ENCODE data around the gene RALGDS.
A peak's percentile ranks its signal among the peaks of the same experiment; 100 is the strongest.
"Not testable (repeated sequence)": the region's sequence is repeated elsewhere in the genome, so short reads cannot be mapped to it uniquely, and the experiment has no call there.

RALGDS gene

DNA sequence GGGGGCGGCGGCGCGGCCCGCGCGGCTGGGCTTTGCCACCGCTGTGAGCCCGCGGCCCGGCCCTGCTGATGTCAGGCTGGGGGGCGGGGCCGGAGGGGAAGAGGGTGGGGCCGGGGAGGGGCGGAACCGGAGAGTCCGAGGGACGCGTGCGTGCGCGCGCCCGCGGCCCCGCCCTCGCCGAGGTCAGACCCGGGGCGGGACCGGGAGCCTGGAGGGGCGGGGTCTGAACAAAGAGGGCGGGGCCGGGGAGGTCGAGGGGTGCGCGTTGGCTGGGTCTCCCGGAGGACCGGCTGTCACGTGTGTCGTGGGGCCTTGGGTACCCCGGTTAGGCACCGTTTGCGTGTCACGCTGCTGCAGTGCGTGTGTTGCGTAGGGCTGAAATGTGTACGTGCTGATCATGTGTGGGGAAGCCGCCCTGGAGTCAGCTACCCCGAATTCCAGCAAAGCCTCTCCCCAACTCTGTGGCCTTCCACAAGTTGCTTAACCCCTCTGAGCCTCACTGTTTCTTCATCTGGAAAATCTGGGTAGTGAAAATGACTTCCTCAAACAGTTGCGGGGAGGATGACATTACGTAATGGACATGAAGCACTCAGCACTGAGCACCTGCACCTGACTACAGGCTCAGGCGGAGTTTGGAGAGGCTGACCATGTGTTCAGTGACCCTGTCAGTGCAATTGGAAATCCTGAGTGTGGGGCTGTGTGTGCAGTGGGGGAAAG lies at the start of gene RALGDS:
RALGDS (minus strand) TSS at position 43 of the 717 bp plus-strand sequence. CDS start 86 bp downstream, outside the sequence.
- in situ Hi-C loops (cut with MboI; ENCODE audit: low pct_unique_long_range_greater_than_20kb, low sequenced_read_pairs): no loop called here
- peak; percentile 88 for DNase-seq

DNA sequence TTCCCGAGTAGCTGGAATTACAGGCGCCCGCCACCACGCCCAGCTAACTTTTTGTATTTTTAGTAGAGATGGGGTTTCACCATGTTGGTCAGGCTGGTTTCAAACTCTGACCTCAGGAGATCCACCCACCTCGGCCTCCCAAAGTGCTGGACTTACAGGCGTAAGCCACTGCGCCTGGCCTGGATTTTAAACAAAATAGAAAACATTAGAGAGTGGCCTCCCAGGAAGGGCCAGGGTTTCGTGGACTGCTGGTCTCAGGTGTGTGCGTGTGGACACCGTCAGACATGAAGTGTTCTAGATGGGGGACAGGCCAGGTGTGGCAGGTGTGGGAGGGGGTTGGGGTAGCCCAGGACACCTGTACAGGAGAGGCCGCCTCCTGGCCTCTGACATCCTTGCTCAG lies 49.7 kb upstream of the RALGDS start:
- in situ Hi-C loops (cut with MboI; ENCODE audit: low pct_unique_long_range_greater_than_20kb, low sequenced_read_pairs): no loop called here

DNA sequence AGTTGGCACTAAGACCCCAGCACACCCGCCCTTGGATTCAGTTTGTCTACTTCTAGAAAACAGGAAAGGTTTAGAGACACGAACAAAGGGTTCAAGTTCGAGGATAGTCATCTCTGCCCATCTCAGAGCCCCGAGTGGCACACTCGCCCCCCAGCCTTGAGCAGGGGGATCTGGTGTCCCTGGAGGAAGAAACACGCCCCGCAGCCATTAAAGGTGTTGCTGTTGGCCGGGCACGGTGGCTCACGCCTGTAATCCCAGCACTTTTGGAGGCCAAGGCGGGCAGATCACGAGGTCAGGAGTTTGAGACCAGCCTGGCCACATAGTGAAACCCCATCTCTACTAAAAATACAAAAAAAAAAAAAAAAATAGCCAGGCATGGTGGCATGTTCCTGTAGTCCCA lies 48.6 kb upstream of the RALGDS start:
- DNase-seq; in situ Hi-C loops (cut with MboI; ENCODE audit: low pct_unique_long_range_greater_than_20kb, low sequenced_read_pairs): not testable (repeated sequence)

More for the DNA sequence above, 49.7 kb upstream of the RALGDS start:
- no peak for DNase-seq

DNA sequence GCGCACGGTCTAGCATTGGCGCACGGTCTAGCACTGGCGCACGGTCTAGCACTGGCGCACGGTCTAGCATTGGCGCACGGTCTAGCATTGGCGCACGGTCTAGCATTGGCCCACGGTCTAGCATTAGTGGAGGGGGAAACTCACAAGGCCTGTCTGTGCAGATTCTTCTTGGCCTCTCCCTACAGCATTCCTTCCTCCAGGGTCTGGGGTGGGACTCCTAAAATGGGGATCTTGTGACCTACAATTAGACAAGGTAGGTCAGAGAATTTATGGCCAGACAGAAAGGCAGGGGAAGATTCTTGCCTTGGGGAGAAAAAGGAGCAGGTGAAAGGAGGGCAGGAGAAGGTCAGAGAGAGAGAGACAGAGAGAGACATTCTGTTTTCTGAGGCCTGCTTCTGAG lies 48.1 kb upstream of the RALGDS start:
- in situ Hi-C loops (cut with MboI; ENCODE audit: low pct_unique_long_range_greater_than_20kb, low sequenced_read_pairs): no loop called here
- no peak for DNase-seq

DNA sequence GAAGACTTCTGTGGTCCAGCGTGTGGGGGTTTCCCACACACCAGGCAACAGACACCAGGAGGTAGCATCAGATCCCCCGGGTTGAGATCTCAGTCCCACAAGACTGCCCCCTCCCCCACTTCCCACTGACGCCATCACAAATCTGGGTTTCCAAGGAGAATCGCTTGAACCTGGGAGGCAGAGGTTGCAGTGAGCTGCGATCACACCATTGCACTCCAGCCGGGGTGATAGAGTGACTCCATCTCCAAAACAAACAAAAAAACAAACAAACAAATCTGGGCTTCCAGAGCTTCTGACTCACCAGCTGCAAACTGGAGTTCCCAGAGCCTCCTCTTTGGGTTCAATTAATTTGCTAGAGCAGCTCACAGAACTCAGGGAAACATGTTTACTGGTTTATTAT lies 47.4 kb upstream of the RALGDS start:
- in situ Hi-C loops (cut with MboI; ENCODE audit: low pct_unique_long_range_greater_than_20kb, low sequenced_read_pairs): no loop called here
- no peak for DNase-seq

DNA sequence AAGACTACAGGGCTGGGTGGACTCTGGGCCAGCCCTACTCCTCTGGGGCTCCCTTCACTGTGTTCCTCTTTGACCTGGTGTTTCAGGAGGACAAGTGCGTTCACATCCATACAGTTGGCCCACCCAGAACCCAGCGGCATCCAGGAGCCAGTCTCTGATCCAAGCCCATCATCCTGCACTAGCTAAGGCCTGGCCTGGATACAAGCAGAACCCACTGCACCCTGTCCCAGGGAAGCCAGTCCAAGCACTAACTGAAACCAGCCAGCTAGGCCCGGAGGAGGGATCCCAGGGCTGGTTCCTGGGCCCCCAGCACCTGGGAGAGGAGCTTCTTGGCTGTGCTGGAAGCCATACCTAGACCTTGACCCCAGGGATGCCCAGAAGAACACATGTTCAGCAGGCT lies 46.7 kb upstream of the RALGDS start:
- in situ Hi-C loops (cut with MboI; ENCODE audit: low pct_unique_long_range_greater_than_20kb, low sequenced_read_pairs): no loop called here
- DNase-seq: no peak

DNA sequence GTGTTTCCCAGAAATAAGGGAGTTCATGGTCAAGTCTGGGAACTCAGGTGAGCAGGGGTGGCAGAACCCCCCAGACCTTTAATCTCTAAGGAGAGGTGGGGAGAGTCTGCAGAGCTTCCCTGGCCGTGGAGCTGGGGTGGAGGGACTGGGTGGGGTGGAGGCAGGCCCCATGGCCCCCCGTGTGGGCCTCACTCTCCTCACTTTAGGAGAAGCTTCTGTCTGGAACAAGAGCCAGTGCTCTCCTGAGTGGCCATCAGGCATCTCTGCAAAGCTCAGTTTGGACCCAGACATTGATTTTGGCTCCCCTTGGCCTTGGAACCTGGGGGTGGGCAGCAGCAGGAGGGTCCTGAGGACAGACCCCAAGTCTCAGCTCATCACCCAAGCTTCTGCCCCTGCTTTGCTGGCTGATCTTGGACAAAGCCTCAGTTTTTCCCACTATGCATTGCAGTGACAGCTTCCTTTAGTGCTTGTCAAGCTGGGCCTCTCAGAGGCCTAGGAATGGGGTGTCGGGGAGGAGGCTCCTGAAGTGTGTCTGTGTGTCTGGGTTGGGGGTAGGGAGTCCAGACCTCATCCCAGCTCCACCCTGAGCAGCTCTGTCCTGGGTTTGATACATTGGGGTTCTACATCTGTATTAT lies 46.2 kb upstream of the RALGDS start:
- in situ Hi-C loops (cut with MboI; ENCODE audit: low pct_unique_long_range_greater_than_20kb, low sequenced_read_pairs): no loop called here
- no peak for DNase-seq

DNA sequence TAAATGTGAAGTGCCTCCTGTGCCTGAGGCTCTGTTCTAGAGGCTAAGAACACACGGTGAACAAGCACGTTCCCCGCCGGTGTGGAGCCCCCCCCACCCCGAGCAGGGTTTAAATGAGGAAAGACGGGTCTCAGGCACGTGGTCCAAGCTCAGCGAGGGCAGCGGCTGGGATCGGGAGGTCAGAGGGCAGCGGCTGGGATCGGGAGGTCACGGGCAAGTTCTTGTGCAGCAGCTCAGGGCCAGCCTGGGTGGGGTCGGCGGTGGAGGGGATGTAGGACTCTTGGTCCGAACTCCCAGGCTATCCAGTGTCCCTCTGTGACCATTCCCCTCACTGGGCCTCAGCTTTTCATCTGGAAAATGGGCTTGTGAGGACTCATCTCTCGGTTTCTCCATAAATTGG lies 45.4 kb upstream of the RALGDS start:
- in situ Hi-C loops (cut with MboI; ENCODE audit: low pct_unique_long_range_greater_than_20kb, low sequenced_read_pairs): no loop called here
- no peak for DNase-seq

DNA sequence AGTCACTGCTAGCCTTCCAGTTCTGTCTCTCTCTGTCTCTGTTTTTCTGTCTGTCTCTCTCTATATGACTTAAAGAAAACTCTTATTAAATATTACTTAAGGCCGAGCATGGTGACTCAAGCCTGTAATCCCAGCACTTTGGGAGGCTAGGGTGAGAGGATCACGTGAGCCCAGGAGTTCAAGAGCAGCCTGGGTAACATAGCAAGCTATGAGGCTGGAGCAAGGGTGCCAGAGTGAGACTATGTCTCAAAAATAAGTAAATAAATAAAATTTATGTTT lies 44.4 kb upstream of the RALGDS start:
- in situ Hi-C loops (cut with MboI; ENCODE audit: low pct_unique_long_range_greater_than_20kb, low sequenced_read_pairs): no loop called here

DNA sequence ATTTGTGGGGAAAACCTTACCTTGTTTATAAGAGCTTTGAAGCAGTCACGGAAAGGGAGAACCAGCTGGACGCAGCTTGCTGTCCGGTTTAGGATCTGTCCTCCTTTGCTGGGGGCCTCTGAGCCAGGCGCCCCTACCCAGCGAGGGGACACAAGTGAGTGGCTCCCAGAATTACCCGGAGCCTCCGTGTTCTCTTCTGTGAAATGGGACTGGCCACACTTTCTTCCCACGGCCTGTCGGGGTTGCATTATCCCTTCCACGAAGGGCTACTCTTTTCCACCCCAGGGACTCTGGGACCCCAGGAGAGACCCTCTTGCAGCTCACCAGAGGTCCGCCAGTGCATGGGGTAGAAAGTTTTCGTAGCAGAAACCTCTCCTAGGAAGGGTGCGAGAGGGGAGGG lies 43.2 kb upstream of the RALGDS start:
- in situ Hi-C loops (cut with MboI; ENCODE audit: low pct_unique_long_range_greater_than_20kb, low sequenced_read_pairs): no loop called here

More for the DNA sequence above, 44.4 kb upstream of the RALGDS start:
- DNase-seq: no peak

DNA sequence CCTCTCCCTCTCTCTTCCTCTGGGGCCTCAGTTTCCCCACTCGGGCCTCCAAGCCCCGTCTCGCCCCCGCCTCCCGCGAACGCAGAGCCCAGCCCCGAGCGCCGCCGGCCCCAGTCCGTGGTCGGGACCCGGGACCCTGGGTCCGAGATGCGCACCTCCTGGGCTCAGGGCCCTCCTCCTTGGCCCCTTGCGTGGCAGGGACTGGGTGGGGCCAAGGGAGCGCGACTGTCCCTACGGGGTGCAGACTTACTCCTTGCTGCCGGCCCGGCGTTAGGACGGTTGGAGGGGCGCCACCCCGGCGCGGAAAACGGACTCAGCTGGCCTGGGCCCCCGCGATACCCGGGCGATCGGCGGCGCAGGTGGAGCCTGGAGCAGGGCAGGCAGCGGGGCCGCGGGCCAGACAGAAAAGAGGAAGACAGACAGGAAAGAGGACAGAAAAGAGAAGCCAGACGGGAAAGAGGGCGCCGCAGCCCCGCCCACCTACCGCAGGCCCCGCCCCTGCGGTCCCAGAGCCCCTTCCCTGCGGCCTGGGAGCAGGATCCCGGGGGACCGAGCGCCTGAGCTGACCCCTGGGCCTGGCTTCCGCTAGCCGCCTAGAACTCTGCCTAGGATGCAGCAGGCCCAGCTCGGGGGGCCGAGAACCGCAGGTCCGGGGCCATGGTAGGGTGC lies 42.6 kb upstream of the RALGDS start, which contains the start of gene GBGT1:
GBGT1 (minus strand) TSS at position 411 of the 669 bp plus-strand sequence. CDS start 1,502 bp downstream, outside the sequence.
- in situ Hi-C loops (cut with MboI; ENCODE audit: low pct_unique_long_range_greater_than_20kb, low sequenced_read_pairs): no loop called here
- peak; percentile 91 for DNase-seq

More for the DNA sequence above, 43.2 kb upstream of the RALGDS start:
- DNase-seq: no peak

DNA sequence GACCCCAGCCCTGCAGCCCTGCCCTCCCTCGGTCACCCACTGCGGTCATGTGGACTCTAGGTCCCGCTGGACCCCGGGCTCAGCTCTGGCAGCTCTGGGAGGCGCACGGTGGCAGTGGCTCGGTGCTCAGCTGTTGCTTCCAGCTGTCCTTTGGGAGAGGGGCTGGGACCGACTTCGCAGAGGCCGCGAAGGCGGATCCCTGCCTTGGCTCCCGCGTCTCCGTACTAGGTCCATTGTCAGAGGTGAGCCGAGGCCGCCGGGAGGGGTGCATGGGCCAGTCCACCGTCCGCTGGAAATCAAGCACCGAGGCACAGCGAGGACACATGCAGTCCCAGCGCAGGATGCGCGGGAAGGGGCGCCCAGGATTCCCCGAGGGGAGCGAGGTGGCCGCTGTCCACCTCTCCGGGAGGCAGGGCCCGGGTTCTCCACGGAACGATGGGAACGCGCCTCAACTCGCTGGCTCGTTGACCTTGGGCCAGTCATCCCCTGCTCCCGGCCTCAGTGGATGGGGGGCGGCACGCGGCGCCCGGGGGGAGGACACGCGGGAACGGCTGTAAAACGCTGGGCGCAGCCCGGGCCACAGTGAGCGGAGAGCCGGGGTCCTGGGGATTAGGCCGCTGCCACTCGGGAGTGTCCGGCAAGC lies 41.9 kb upstream of the RALGDS start:
- in situ Hi-C loops (cut with MboI; ENCODE audit: low pct_unique_long_range_greater_than_20kb, low sequenced_read_pairs): no loop called here
- DNase-seq: no peak

DNA sequence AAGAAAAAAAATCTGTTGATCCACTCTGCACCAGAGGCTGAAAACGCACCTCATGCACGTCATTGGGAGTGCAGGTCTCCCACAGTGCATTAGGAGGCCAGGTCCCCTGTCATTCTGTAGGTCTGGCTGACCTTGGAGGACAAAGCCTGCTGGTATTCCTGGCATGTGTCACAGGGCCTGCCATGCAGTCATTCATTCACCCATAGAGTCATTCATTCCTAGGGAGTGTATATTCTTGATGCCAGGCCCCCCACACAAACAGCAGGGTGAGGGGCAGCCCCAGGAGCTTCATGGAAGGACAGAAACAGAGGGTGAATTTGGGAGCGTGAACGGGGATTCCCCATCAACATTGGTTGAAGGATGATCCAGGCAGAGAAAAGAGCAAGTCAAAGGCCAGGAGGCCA lies 40.5 kb upstream of the RALGDS start:
- no peak for DNase-seq
- in situ Hi-C loops (cut with MboI; ENCODE audit: low pct_unique_long_range_greater_than_20kb, low sequenced_read_pairs): no loop called here

DNA sequence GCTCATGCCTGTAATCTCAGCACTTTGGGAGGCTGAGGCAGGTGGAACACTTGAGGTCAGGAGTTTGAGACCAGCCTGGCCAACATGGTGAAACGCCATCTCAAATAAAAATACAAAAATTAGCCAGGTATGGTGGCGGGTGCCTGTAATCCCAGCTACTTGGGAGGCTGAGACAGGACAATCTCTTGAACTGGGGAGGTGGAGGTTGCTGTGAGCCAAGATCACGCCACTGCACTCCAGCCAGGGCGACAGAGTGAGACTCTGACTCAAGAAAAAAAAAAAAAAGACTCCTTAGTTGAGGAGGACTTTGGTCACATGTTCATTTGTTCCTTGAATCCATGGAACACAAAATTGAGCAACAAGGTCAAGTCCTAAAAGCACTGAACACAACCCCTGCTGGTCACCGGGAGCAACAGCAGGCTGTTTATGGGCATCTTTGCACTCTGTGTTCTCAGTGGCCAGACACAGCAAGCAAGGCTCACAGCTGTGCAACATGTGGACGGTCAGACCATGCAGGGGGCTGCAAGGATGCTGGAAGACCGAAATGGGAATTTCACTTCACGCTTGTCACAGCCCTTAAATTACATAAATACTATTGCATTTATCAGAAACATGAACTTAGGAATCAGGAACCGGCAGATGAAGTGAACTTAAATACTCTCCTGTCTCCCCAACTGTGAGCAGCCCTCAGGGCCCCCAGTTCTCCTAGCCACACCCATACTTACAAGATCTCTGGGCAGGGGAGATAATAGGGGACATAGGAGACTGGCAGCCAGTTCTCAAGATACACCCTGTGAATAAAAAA lies 39.9 kb upstream of the RALGDS start:
- in situ Hi-C loops (cut with MboI; ENCODE audit: low pct_unique_long_range_greater_than_20kb, low sequenced_read_pairs): no loop called here
- DNase-seq: peak; percentile 77

DNA sequence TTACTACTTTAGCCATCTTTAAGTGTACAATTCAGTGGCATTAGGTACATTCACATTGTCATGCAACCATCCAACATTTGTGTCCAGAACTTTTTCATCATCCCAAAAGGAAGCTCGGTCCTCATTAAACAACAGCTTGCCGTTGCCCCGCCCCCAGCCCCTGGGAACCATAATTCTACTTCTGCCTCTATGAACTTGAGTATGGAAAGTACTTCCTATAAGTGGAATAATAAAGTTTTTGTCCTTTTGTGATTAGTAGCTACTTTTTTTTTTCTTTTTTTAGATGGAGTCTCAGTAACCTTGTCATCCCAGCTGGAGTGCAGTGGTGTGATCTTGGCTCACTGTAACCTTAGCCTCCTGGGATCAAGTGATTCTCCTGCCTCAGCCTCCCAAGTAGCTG lies 37.7 kb upstream of the RALGDS start:
- in situ Hi-C loops (cut with MboI; ENCODE audit: low pct_unique_long_range_greater_than_20kb, low sequenced_read_pairs): no loop called here
- no peak for DNase-seq

DNA sequence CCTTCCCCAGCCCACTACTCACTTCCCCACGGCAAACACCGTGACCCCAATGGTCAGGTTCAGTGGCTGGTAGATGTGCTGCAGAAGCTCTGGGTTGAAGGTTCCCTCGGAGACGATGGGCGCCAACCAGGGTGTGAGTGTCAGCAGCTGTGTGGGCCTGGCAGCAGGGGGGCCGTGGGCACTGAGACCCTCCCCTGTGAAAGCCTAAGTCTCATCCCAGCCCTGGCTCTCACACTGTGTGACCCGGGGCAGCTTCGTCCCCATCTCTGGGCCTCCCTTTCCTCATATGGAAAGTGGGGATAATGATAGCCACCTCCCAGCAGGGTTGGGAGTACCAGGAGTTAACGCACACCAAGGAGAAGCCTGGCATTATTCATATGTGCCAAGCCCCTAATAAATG lies 34.1 kb upstream of the RALGDS start:
- DNase-seq: no peak
- in situ Hi-C loops (cut with MboI; ENCODE audit: low pct_unique_long_range_greater_than_20kb, low sequenced_read_pairs): no loop called here

DNA sequence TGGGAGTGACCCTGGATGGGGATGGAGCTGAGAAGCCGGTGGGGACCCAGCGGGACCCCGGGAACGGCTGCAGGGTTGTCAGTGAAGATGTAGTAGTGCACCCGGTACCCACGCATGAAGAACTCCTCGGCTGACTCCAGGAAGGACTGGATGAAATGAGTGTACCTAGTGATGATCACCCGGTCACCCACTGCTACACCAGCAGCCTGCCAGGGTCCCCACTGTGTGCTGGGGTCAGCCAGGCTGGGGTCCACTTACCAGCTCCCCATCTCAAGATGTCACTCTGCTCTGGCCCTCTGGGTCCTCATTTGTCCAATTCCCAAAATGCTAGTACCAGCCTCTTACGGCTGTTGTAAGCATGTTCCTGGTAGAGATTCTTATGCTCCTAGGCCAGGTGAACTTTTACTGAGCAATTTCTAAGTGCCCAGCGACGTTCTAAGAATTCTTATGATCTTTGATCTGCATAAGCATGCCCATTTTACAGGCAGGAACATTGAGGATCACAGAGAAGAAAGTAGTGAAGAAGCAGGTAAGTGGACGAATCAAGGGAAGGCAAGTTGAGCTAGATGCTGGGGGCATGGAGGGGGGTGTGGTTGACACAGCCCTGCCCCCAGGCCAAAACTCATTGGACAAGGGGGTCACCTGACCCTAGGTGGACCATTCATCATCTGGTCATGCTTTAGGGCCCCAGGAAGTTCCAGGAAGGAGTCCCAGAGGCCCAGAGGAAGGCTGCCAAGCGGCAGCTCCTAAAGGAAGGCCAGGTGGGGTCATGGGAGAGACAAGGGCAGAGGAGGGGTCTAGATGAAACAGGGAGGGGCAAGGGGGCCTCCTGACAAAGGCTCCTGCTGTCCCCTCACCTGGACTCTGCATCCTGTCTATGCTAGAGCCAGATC lies 33.3 kb upstream of the RALGDS start:
- in situ Hi-C loops (cut with MboI; ENCODE audit: low pct_unique_long_range_greater_than_20kb, low sequenced_read_pairs): no loop called here
- DNase-seq: no peak
